SK-N-SH (cell line): Measurements from ENCODE around the gene ATXN7L3. TPM values are rescaled to one million over a fixed set of nuclear protein-coding genes. Genes with fewer than 3 reads are reported as not detected.

Experiments
- CTCF ChIA-PET: fragments of 300-600, 350-600 bp; formaldehyde crosslinking; extraction: SDS; loops from one replicate; lab custom pipeline; 2021; lab: Yijun Ruan, JAX
- POLR2A ChIA-PET: fragments of 350-600 bp; sonication (Branson Sonifier 250); formaldehyde crosslinking; extraction: SDS; loops from one replicate; lab custom pipeline; 2020; ENCODE audit warnings: antibody characterized with exemption, inconsistent platforms; lab: Yijun Ruan, JAX
- DNase-seq: peaks from one replicate; pipeline ENCODE4 v3.0.0; 2012
- H2AFZ ChIP-seq: fragments of 200-600 bp; sonication (generic); 2 replicates; pipeline ENCODE4 v1.8.1; 2016; ENCODE audit warnings: antibody characterized with exemption, mild to moderate bottlenecking, low read depth
- H3F3A ChIP-seq: fragments of 200-600 bp; sonication (generic); replicated peaks from 2 replicates; pipeline ENCODE3; 2016; ENCODE audit warnings: antibody characterized with exemption, mild to moderate bottlenecking; ENCODE audit not compliant: insufficient read depth
- H3K27ac ChIP-seq, 2 experiments: fragments of 200-500 bp in 1 of 2; fragments of 200-600 bp in 1 of 2; sonication (Bioruptor generic) in 1 of 2; sonication (generic), shearing (Covaris generic) in 1 of 2; 2 replicates each; pipeline versions ENCODE4 v1.5.1 to v1.6.1; 2014 to 2016; ENCODE audit warnings: low read depth in 2 of 2, inconsistent platforms in 1 of 2, low read length in 1 of 2, mild to moderate bottlenecking in 1 of 2, mixed read lengths in 1 of 2
- H3K27me3 ChIP-seq: fragments of 200-600 bp; sonication (generic), shearing (Covaris generic); 2 replicates; pipeline ENCODE4 v1.6.1; 2016; ENCODE audit warnings: mixed run types; ENCODE audit not compliant: insufficient read depth
- H3K36me3 ChIP-seq, 2 experiments: fragments of 200-500 bp in 1 of 2; fragments of 200-600 bp in 1 of 2; sonication (Bioruptor generic) in 1 of 2; sonication (generic) in 1 of 2; replicated peaks in 1 of 2; 2 replicates each; pipeline versions ENCODE3 to v1.5.1; 2014 to 2016; ENCODE audit warnings: low read length in 1 of 2, mild to moderate bottlenecking in 1 of 2; ENCODE audit not compliant: insufficient read depth in 2 of 2, control insufficient read depth in 1 of 2
- H3K4me1 ChIP-seq, 2 experiments: fragments of 200-500 bp in 1 of 2; fragments of 200-600 bp in 1 of 2; sonication (Bioruptor generic) in 1 of 2; sonication (generic), shearing (Covaris generic) in 1 of 2; 2 replicates each; pipeline versions ENCODE4 v1.5.1 to v1.6.1; 2014 to 2016; ENCODE audit warnings: low read depth in 1 of 2, low read length in 1 of 2, mixed run types in 1 of 2; ENCODE audit not compliant: insufficient read depth in 2 of 2, control insufficient read depth in 1 of 2
- H3K4me2 ChIP-seq: fragments of 200-600 bp; sonication (generic), shearing (Covaris generic); 2 replicates; pipeline ENCODE4 v1.6.1; 2017; ENCODE audit warnings: mixed run types
- H3K4me3 ChIP-seq, 2 experiments: fragments of 200-500 bp in 1 of 2; fragments of 200-600 bp in 1 of 2; sonication (Bioruptor generic) in 1 of 2; sonication (generic), shearing (Covaris generic) in 1 of 2; 2 replicates each; pipeline versions ENCODE4 v1.5.1 to v1.8.1; 2014 to 2016; ENCODE audit warnings: low read depth in 2 of 2, inconsistent platforms in 1 of 2, low read length in 1 of 2, mild to moderate bottlenecking in 1 of 2, mixed read lengths in 1 of 2, moderate library complexity in 1 of 2
- H3K79me2 ChIP-seq: fragments of 200-600 bp; sonication (generic); 2 replicates; pipeline ENCODE4 v1.8.1; 2017; ENCODE audit warnings: mild to moderate bottlenecking; ENCODE audit not compliant: insufficient read depth
- H3K9ac ChIP-seq: fragments of 200-600 bp; sonication (generic); 2 replicates; pipeline ENCODE4 v1.6.1; 2017; ENCODE audit warnings: mixed run types
- H3K9me2 ChIP-seq: fragments of 200-600 bp; sonication (generic); 2 replicates; pipeline ENCODE4 v1.6.1; 2017; ENCODE audit warnings: mixed run types
- H3K9me3 ChIP-seq: fragments of 200-600 bp; sonication (generic); 2 replicates; pipeline ENCODE4 v1.6.1; 2017; ENCODE audit warnings: mixed run types, mild to moderate bottlenecking, moderate library complexity
- H4K20me1 ChIP-seq: fragments of 200-600 bp; sonication (generic); 2 replicates; pipeline ENCODE4 v1.6.1; 2017; ENCODE audit warnings: mild to moderate bottlenecking, mixed run types; ENCODE audit not compliant: insufficient read depth
- EP300 ChIP-seq, 2 experiments: IDR thresholded peaks; 2 replicates each; pipeline versions ENCODE4 v1.4.0 to v1.6.1; 2012; ENCODE audit warnings: borderline replicate concordance in 1 of 2, low read depth in 1 of 2, low read length in 1 of 2
- FOSL2 ChIP-seq: IDR thresholded peaks from 2 replicates; pipeline ENCODE4 v1.4.0; 2012; ENCODE audit warnings: low read depth, mild to moderate bottlenecking, moderate library complexity, borderline replicate concordance
- POLR2AphosphoS5 ChIP-seq: IDR thresholded peaks from 2 replicates; pipeline ENCODE4 v1.6.1; 2012; ENCODE audit warnings: low read depth, low read length
- RAD21 ChIP-seq: IDR thresholded peaks from 2 replicates; pipeline ENCODE4 v1.6.1; 2012; ENCODE audit warnings: mild to moderate bottlenecking, low read length
- TCF12 ChIP-seq: IDR thresholded peaks from 2 replicates; pipeline ENCODE4 v1.4.0; 2012
- WGBS: methylation state at CpG from one replicate; pipeline ENCODE4 v1.1.6; 2017; ENCODE audit warnings: low lambda C conversion rate; 5-methylcytosine and 5-hydroxymethylcytosine counted together
- polyA plus RNA-seq, 3 experiments: library from polyadenylated mRNA; depleted of rRNA; stranded (reverse); fragments of >200 nt; gene quantifications; 2 replicates each; pipeline ENCODE4 v1.2.3, GENCODE V29; 2012
- TF ChIP-seq, protein P1 (sequence below): IDR thresholded peaks from 2 replicates; pipeline ENCODE4; 2012
- TF ChIP-seq, protein P2 (sequence below): IDR thresholded peaks from 2 replicates; pipeline ENCODE4 v1.4.0; 2012; ENCODE audit warnings: low read depth, borderline replicate concordance

ATXN7L3 gene
- polyA plus RNA-seq, 1 of the 3 experiments (the other 2 are of a cell fraction), result 47.7 TPM

DNA sequence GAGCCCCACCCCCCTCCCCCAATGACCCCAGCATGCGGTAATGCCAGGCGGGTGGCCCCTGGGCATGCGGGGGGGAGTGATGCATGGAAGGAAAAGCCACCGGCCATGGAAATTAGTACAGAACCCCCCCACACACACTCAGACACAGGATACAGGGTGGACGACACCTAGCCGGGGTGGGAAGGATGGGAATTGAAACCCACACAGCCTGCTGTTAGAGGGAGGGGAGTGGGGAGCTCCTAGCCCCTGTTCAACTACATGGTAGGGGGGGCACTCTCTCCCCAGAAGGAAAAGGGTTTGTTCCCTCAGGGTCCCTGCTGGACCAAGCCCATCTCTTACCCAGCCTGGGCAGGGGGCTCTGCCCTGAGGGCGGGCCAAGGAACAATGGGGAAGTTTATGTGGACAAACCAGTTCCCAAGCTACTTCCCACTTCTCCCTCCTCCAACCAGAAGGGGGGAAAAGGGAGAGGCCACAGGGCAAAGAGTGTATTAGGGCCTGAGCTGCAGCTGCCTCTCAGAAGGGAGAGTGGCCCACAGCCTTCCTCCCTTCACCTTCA lies 7.7 kb downstream of the ATXN7L3 start:
- Histone ChIP-seq H3F3A (peaks cover 22% of the 10 kb centered on the region), H3K27ac (peak overlapping the region in 1 of 2 experiments; percentile 43; a peak in 1 of 4 replicates), H3K36me3 (peaks cover 35 to 59% of the 10 kb centered on the region in 2 experiments), H3K79me2 (peaks cover 53% of the 10 kb centered on the region), H3K4me2 (no peak overlapping the region), H2AFZ (no peak overlapping the region), H3K9me2 (no peaks in the 10 kb centered on the region), H3K27me3 (no peaks in the 10 kb centered on the region), H3K9me3 (no peaks in the 10 kb centered on the region), H4K20me1 (no peaks in the 10 kb centered on the region), H3K9ac (no peak overlapping the region), H3K4me3 (no peak overlapping the region), H3K4me1 (peaks cover 0 to 14% of the 10 kb centered on the region in 2 experiments; a peak in 2 of 4 replicates)
- CTCF ChIA-PET, result interaction anchor here (1.2 kb wide), 2 partner anchors 20 to 154 kb away, joined by 4 read pairs; partner anchors contain the start of gene GRN
- WGBS, result 85% methylated on average over 7 of the region's 7 CpGs
- POLR2A ChIA-PET, result interaction anchor here (1.7 kb wide), 1 partner anchor 154 kb away, joined by 4 read pairs; no protein-coding TSS in a partner anchor
- no peak for TF ChIP-seq TCF12
- TF ChIP-seq, protein P1, sequence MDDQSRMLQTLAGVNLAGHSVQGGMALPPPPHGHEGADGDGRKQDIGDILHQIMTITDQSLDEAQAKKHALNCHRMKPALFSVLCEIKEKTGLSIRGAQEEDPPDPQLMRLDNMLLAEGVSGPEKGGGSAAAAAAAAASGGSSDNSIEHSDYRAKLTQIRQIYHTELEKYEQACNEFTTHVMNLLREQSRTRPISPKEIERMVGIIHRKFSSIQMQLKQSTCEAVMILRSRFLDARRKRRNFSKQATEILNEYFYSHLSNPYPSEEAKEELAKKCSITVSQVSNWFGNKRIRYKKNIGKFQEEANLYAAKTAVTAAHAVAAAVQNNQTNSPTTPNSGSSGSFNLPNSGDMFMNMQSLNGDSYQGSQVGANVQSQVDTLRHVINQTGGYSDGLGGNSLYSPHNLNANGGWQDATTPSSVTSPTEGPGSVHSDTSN, result no peak
- TF ChIP-seq, protein P2, sequence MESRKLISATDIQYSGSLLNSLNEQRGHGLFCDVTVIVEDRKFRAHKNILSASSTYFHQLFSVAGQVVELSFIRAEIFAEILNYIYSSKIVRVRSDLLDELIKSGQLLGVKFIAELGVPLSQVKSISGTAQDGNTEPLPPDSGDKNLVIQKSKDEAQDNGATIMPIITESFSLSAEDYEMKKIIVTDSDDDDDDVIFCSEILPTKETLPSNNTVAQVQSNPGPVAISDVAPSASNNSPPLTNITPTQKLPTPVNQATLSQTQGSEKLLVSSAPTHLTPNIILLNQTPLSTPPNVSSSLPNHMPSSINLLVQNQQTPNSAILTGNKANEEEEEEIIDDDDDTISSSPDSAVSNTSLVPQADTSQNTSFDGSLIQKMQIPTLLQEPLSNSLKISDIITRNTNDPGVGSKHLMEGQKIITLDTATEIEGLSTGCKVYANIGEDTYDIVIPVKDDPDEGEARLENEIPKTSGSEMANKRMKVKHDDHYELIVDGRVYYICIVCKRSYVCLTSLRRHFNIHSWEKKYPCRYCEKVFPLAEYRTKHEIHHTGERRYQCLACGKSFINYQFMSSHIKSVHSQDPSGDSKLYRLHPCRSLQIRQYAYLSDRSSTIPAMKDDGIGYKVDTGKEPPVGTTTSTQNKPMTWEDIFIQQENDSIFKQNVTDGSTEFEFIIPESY, result no peak
- DNase-seq, result no peak

DNA sequence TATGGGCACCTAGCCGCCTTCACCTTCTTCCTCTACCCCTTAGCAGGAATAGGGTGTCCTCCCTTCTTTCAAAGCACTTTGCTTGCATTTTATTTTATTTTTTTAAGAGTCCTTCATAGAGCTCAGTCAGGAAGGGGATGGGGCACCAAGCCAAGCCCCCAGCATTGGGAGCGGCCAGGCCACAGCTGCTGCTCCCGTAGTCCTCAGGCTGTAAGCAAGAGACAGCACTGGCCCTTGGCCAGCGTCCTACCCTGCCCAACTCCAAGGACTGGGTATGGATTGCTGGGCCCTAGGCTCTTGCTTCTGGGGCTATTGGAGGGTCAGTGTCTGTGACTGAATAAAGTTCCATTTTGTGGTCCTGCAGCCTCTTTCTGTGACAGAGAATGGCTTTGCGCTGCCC lies 8.3 kb downstream of the ATXN7L3 start:
- Histone ChIP-seq H2AFZ (no peak overlapping the region), H3K4me3 (no peak overlapping the region), H3K27me3 (no peaks in the 10 kb centered on the region), H3F3A (peaks cover 22% of the 10 kb centered on the region), H3K36me3 (peaks cover 29 to 54% of the 10 kb centered on the region in 2 experiments), H3K9me3 (no peaks in the 10 kb centered on the region), H3K79me2 (peaks cover 46% of the 10 kb centered on the region), H3K9me2 (no peaks in the 10 kb centered on the region), H4K20me1 (no peaks in the 10 kb centered on the region), H3K27ac (peak overlapping the region in 1 of 2 experiments; percentile 1; a peak in 2 of 4 replicates), H3K4me1 (peaks cover 0 to 11% of the 10 kb centered on the region in 2 experiments; a peak in 2 of 4 replicates), H3K4me2 (no peak overlapping the region), H3K9ac (no peak overlapping the region)
- 92% methylated on average over 5 of the region's 5 CpGs for WGBS
- ChIA-PET CTCF (interaction anchor here (0.9 kb wide), 1 partner anchor 160 kb away, joined by 3 read pairs; no protein-coding TSS in a partner anchor), POLR2A (no interaction called here)
- DNase-seq, result no peak
- TF ChIP-seq POLR2AphosphoS5, result peak; percentile 31; the same call in 1 of the 2 replicates
- TF ChIP-seq FOSL2, result no peak
- no peak for TF ChIP-seq RAD21
- TF ChIP-seq EP300 (IDR thresholded peaks at IDR 0.05; ENCODE audit: borderline replicate concordance in 1 of 2, low read depth in 1 of 2, low read length in 1 of 2), result no peak
- TF ChIP-seq, protein P1, result 0 out of 2 replicates have a peak, but pooled peaks have one; percentile 17
